HepG2 (cell line): ENCODE data around the gene EDC3. TPM values are rescaled to one million over a fixed set of nuclear protein-coding genes. Genes with fewer than 3 reads are reported as not detected.

ENCODE experiments used
- ATAC-seq: fragments of 200-7000 bp; cut with Tn5 transposase; 3 replicates; pipeline ENCODE4 v1.9.1; 2020; ENCODE audit warnings: mild to moderate bottlenecking, moderate library complexity
- BruUV-seq: library from RNA; stranded (reverse); fragments of 400-500 nt; replicated peaks from 2 replicates; lab custom pipeline; 2021; lab: Mats Ljungman, UMichigan
- CTCF ChIA-PET: fragments of 300-600 bp; formaldehyde crosslinking; extraction: SDS; loops from one replicate; lab custom pipeline; 2021; ENCODE audit warnings: low total read pairs, inconsistent platforms, low intra/inter-chr PET ratio; lab: Yijun Ruan, JAX
- POLR2A ChIA-PET: fragments of 350-600 bp; sonication (Branson Sonifier 250); formaldehyde crosslinking; loops from one replicate; lab custom pipeline; 2020; ENCODE audit warnings: antibody characterized with exemption, inconsistent platforms; lab: Yijun Ruan, JAX
- DNase-seq: peaks from one replicate; pipeline ENCODE4 v3.0.0-alpha.2; 2015; ENCODE audit warnings: low spot score
- FAIRE-seq: peaks from 3 replicates; lab custom pipeline; 2011; peaks lifted over from hg19 to GRCh38; lab: Jason Lieb, UNC
- H2AFZ ChIP-seq: one replicate; pipeline ENCODE4 v1.6.1; 2011; ENCODE audit warnings: low read length, inconsistent platforms
- H3K27ac ChIP-seq: fragments of 300-600 bp; 3 replicates; pipeline ENCODE4 v1.8.0; 2011; ENCODE audit warnings: mixed run types, mild to moderate bottlenecking, mixed read lengths, low read length, inconsistent platforms; ENCODE audit not compliant: insufficient read depth; ENCODE audit errors: extremely low read length
- H3K27me3 ChIP-seq, 2 experiments: fragments of 200-600 bp in 1 of 2; 2 replicates in 1 of 2; 3 replicates in 1 of 2; pipeline versions ENCODE4 v1.6.0 to v1.8.0; 2011; ENCODE audit warnings: low read length in 2 of 2, mild to moderate bottlenecking in 2 of 2, moderate library complexity in 2 of 2, inconsistent platforms in 1 of 2; ENCODE audit not compliant: insufficient read depth in 2 of 2, control insufficient read depth in 1 of 2
- H3K36me3 ChIP-seq, 2 experiments: fragments of 200-600 bp in 1 of 2; replicated peaks in 1 of 2; 2 replicates in 1 of 2; 3 replicates in 1 of 2; pipeline versions ENCODE4 v1.5.1 to v1.8.0; 2011; ENCODE audit warnings: low read length in 2 of 2, inconsistent platforms in 1 of 2; ENCODE audit not compliant: insufficient read depth in 2 of 2, control insufficient read depth in 1 of 2
- H3K4me1 ChIP-seq: 2 replicates; pipeline ENCODE4 v1.5.1; 2012; ENCODE audit warnings: low read length, inconsistent platforms; ENCODE audit not compliant: insufficient read depth
- H3K4me2 ChIP-seq: 2 replicates; pipeline ENCODE4 v1.6.0; 2011; ENCODE audit warnings: low read depth, low read length, inconsistent platforms
- H3K4me3 ChIP-seq, 3 experiments: fragments of 200-600 bp in 1 of 3; sonication (generic), shearing (Covaris generic) in 1 of 3; replicated peaks in 1 of 3; 2 replicates each; pipeline ENCODE4 v1.5.1; 2011 to 2016; ENCODE audit warnings: low read length in 3 of 3, inconsistent platforms in 2 of 3, low read depth in 2 of 3, mild to moderate bottlenecking in 2 of 3, control low read depth in 1 of 3, mixed read lengths in 1 of 3; ENCODE audit not compliant: insufficient read depth in 1 of 3
- H3K79me2 ChIP-seq: one replicate; pipeline ENCODE4 v1.6.1; 2011; ENCODE audit warnings: low read length, inconsistent platforms; ENCODE audit not compliant: insufficient read depth
- H3K9ac ChIP-seq: 2 replicates; pipeline ENCODE4 v1.6.0; 2011; ENCODE audit warnings: mild to moderate bottlenecking, low read depth, low read length, inconsistent platforms; ENCODE audit not compliant: insufficient read depth
- H3K9me3 ChIP-seq: 2 replicates; pipeline ENCODE4 v1.5.1; 2012; ENCODE audit warnings: mild to moderate bottlenecking, low read length
- H4K20me1 ChIP-seq: 2 replicates; pipeline ENCODE4 v1.6.0; 2011; ENCODE audit warnings: inconsistent platforms, mild to moderate bottlenecking, low read length, moderate library complexity; ENCODE audit not compliant: insufficient read depth
- AGO2 ChIP-seq: fragments of 200-400 bp; formaldehyde crosslinking; optimal IDR thresholded peaks from 2 replicates; pipeline ENCODE3; 2017; ENCODE audit warnings: mild to moderate bottlenecking, low read depth, low read length, moderate library complexity
- GLI4 ChIP-seq: sonication (generic); formaldehyde crosslinking; IDR thresholded peaks from 2 replicates; pipeline ENCODE4 v1.5.1; 2020; ENCODE audit warnings: missing genetic modification reagents, mild to moderate bottlenecking, moderate library complexity, borderline replicate concordance
- KMT2B ChIP-seq: IDR thresholded peaks from 2 replicates; pipeline ENCODE4 v1.6.1; 2016; ENCODE audit warnings: missing genetic modification reagents, missing compliant biosample characterization
- MXD4 ChIP-seq: IDR thresholded peaks from 2 replicates; pipeline ENCODE4 v1.6.1; 2016; ENCODE audit warnings: mild to moderate bottlenecking, missing biosample characterization, missing genetic modification reagents
- REL ChIP-seq: sonication (generic); formaldehyde crosslinking; conservative IDR thresholded peaks from 2 replicates; pipeline ENCODE4 v1.8.0; 2022; ENCODE audit warnings: mild to moderate bottlenecking, missing genetic modification reagents, moderate library complexity
- SAFB2 ChIP-seq: sonication (generic); formaldehyde crosslinking; IDR thresholded peaks from 2 replicates; pipeline ENCODE4 v1.5.1; 2020; ENCODE audit warnings: missing genetic modification reagents, low read depth, mild to moderate bottlenecking, borderline replicate concordance
- ZBTB3 ChIP-seq: sonication (generic); formaldehyde crosslinking; IDR thresholded peaks from 2 replicates; pipeline ENCODE4 v1.4.0; 2020; ENCODE audit warnings: low read depth, mild to moderate bottlenecking, moderate library complexity, missing genetic modification reagents, borderline replicate concordance
- ZFP1 ChIP-seq: IDR thresholded peaks from 2 replicates; pipeline ENCODE4 v1.6.1; 2016
- ZFX ChIP-seq: sonication (generic); formaldehyde crosslinking; IDR thresholded peaks from 2 replicates; pipeline ENCODE4 v1.4.0; 2020; ENCODE audit warnings: mild to moderate bottlenecking, low read depth, missing genetic modification reagents, moderate library complexity
- ZMYM2 ChIP-seq: sonication (generic); formaldehyde crosslinking; IDR thresholded peaks from 2 replicates; pipeline ENCODE4 v1.8.0; 2022; ENCODE audit warnings: mild to moderate bottlenecking, missing genetic modification reagents
- ZNF180 ChIP-seq: sonication (generic); formaldehyde crosslinking; IDR thresholded peaks from 2 replicates; pipeline ENCODE4 v1.4.0; 2020; ENCODE audit warnings: low read depth, missing genetic modification reagents, borderline replicate concordance
- ZNF232 ChIP-seq: sonication (generic); formaldehyde crosslinking; IDR thresholded peaks from 2 replicates; pipeline ENCODE4 v1.4.0; 2020; ENCODE audit warnings: missing genetic modification reagents, borderline replicate concordance
- ZNF24 ChIP-seq: fragments of 450-650 bp; IDR thresholded peaks from 2 replicates; pipeline ENCODE4 v1.6.1; 2017; ENCODE audit warnings: antibody characterized with exemption, mild to moderate bottlenecking
- ZNF30 ChIP-seq: sonication (generic); formaldehyde crosslinking; IDR thresholded peaks from 2 replicates; pipeline ENCODE4 v1.5.0; 2020; ENCODE audit warnings: mild to moderate bottlenecking, missing genetic modification reagents
- ZNF496 ChIP-seq: sonication (generic); formaldehyde crosslinking; IDR thresholded peaks from 2 replicates; pipeline ENCODE4 v1.8.1; 2023; ENCODE audit warnings: mild to moderate bottlenecking, moderate library complexity, missing genetic modification reagents; ENCODE audit not compliant: insufficient replicate concordance
- ZSCAN22 ChIP-seq: sonication (generic); formaldehyde crosslinking; IDR thresholded peaks from 2 replicates; pipeline ENCODE4 v1.4.0; 2020; ENCODE audit warnings: mild to moderate bottlenecking, missing genetic modification reagents
- WGBS: methylation state at CpG from one replicate; pipeline ENCODE4 v1.1.6; 2017; ENCODE audit warnings: low lambda C conversion rate; 5-methylcytosine and 5-hydroxymethylcytosine counted together
- in situ Hi-C: cut with HindIII; loops from 2 replicates; pipeline ENCODE4 v1.10.0; 2017; ENCODE audit warnings: low pct_unique_long_range_greater_than_20kb; ENCODE audit not compliant: extremely low pct_ligation_motif_present
- intact Hi-C: fragments of 100-400 bp; cut with micrococcal nuclease; formaldehyde crosslinking; loops from one replicate; pipeline ENCODE4 v1.10.0; 2022; ENCODE audit not compliant: unreplicated experiment
- polyA plus RNA-seq, 8 experiments: library from polyadenylated mRNA; depleted of rRNA in 3 of 8; stranded (reverse) in 7 of 8; unstranded in 1 of 8; fragments of >200 nt; fragmentation: Illumina TruSeq in 4 of 8; extraction: Trizol in 4 of 8; gene quantifications; 2 replicates each; pipeline versions ENCODE4 v1.2.1 to v1.2.3, GENCODE V29; 2011 to 2016; ENCODE audit warnings: low read depth in 4 of 8, missing spikeins in 1 of 8, mixed read lengths in 1 of 8; ENCODE audit not compliant: insufficient read depth in 1 of 8
- total RNA-seq, 5 experiments: library from RNA; depleted of rRNA; stranded (reverse); fragments of >200 nt; fragmentation: Illumina TruSeq; extraction: Trizol; gene quantifications; 2 replicates each; pipeline ENCODE4 v1.2.3, GENCODE V29; 2016; ENCODE audit warnings: low read depth in 1 of 5
- TF ChIP-seq, protein P1 (sequence below): IDR thresholded peaks from 2 replicates; pipeline ENCODE4 v1.6.1; 2018; ENCODE audit warnings: missing genetic modification reagents, mild to moderate bottlenecking, missing compliant biosample characterization
- TF ChIP-seq, protein P2 (sequence below): sonication (generic); formaldehyde crosslinking; IDR thresholded peaks from 2 replicates; pipeline ENCODE4 v1.4.0; 2020; ENCODE audit warnings: missing genetic modification reagents
- TF ChIP-seq, protein P3 (sequence below): sonication (generic); formaldehyde crosslinking; IDR thresholded peaks from 2 replicates; pipeline ENCODE4 v1.4.0; 2020; ENCODE audit warnings: missing genetic modification reagents

Gene EDC3
- total and polyA plus RNA-seq, 2 of the 13 experiments (the other 11 are each of a cell fraction or from before 2014, with no cell fraction given) = 17.4 to 32.0 TPM

DNA sequence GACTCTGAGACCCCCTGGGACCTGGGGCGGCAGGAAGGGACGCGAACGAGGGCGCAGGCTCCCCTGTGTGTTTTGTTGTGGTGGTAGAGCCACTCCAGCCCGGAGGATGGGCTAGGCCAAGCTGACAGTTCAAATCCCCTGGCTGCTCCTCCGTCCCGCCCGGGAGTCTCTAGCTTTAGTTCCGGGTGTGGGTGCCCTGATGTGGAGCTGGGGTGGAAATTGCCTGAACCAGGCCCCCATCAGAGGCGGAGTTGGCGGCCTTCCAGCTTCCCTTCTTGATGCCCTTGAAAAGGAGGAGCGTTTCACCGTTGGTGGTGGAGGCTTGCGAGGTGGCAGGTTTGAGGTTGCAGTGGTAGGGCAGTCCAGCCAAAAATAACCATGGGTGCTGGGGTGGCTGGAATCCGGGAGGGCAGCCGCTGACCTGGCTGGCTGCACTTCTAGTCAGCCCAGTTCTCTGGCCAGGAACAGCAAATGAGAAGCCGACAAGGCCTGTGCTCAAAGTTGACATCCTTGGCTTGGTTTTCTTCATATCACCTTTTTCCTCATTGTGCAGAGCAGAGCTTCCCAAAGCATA lies 79.4 kb downstream of the EDC3 start:
- peaks cover 7 to 23% of the 10 kb centered on the region in 2 experiments for H3K36me3 ChIP-seq
- H2AFZ ChIP-seq = no peak overlapping the region
- H3K79me2 ChIP-seq = peaks cover 50% of the 10 kb centered on the region
- TF ChIP-seq ZNF232 (CRISPR knock-in tag) (peak; percentile 5; the same call in 1 of the 2 replicates), ZNF30 (no peak), ZFX (CRISPR knock-in tag) (no peak), ZNF496 (no peak), ZSCAN22 (no peak), ZNF180 (CRISPR knock-in tag) (0 out of 2 replicates have a peak, but pooled peaks have one; percentile 30), ZBTB3 (no peak), AGO2 (peak; percentile 21), MXD4 (CRISPR knock-in tag) (no peak), KMT2B (CRISPR knock-in tag) (0 out of 2 replicates have a peak, but pooled peaks have one; percentile 2), SAFB2 (CRISPR knock-in tag) (no peak), GLI4 (CRISPR knock-in tag) (no peak), ZMYM2 (no peak), REL (CRISPR knock-in tag) (no peak), ZFP1 (no peak), ZNF24 (no peak)
- TF ChIP-seq, protein P1, sequence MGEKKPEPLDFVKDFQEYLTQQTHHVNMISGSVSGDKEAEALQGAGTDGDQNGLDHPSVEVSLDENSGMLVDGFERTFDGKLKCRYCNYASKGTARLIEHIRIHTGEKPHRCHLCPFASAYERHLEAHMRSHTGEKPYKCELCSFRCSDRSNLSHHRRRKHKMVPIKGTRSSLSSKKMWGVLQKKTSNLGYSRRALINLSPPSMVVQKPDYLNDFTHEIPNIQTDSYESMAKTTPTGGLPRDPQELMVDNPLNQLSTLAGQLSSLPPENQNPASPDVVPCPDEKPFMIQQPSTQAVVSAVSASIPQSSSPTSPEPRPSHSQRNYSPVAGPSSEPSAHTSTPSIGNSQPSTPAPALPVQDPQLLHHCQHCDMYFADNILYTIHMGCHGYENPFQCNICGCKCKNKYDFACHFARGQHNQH (CRISPR knock-in tag) = 0 out of 2 replicates have a peak, but pooled peaks have one; percentile 10
- TF ChIP-seq, protein P2, sequence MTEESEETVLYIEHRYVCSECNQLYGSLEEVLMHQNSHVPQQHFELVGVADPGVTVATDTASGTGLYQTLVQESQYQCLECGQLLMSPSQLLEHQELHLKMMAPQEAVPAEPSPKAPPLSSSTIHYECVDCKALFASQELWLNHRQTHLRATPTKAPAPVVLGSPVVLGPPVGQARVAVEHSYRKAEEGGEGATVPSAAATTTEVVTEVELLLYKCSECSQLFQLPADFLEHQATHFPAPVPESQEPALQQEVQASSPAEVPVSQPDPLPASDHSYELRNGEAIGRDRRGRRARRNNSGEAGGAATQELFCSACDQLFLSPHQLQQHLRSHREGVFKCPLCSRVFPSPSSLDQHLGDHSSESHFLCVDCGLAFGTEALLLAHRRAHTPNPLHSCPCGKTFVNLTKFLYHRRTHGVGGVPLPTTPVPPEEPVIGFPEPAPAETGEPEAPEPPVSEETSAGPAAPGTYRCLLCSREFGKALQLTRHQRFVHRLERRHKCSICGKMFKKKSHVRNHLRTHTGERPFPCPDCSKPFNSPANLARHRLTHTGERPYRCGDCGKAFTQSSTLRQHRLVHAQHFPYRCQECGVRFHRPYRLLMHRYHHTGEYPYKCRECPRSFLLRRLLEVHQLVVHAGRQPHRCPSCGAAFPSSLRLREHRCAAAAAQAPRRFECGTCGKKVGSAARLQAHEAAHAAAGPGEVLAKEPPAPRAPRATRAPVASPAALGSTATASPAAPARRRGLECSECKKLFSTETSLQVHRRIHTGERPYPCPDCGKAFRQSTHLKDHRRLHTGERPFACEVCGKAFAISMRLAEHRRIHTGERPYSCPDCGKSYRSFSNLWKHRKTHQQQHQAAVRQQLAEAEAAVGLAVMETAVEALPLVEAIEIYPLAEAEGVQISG (CRISPR knock-in tag) = no peak
- TF ChIP-seq, protein P3, sequence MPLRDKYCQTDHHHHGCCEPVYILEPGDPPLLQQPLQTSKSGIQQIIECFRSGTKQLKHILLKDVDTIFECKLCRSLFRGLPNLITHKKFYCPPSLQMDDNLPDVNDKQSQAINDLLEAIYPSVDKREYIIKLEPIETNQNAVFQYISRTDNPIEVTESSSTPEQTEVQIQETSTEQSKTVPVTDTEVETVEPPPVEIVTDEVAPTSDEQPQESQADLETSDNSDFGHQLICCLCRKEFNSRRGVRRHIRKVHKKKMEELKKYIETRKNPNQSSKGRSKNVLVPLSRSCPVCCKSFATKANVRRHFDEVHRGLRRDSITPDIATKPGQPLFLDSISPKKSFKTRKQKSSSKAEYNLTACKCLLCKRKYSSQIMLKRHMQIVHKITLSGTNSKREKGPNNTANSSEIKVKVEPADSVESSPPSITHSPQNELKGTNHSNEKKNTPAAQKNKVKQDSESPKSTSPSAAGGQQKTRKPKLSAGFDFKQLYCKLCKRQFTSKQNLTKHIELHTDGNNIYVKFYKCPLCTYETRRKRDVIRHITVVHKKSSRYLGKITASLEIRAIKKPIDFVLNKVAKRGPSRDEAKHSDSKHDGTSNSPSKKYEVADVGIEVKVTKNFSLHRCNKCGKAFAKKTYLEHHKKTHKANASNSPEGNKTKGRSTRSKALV (CRISPR knock-in tag) = peak; percentile 60

More for the DNA sequence above, 79.4 kb downstream of the EDC3 start:
- intact Hi-C loops = loop anchor here (5.0 kb wide), 2 partner anchors 174 to 244 kb away; no protein-coding TSS in a partner anchor
- no peaks in the 10 kb centered on the region for H3K9me3 ChIP-seq
- WGBS = 0% methylated on average over 17 of the region's 18 CpGs
- ATAC-seq = peak; percentile 2; the same call in 2 of the 3 replicates
- H3K27me3 ChIP-seq = peaks cover 0 to 15% of the 10 kb centered on the region in 2 experiments; a peak in 2 of 5 replicates
- FAIRE-seq = peak; percentile 4
- H3K9ac ChIP-seq = peak overlapping the region; percentile 99
- in situ Hi-C loops = no loop called here
- POLR2A ChIA-PET = interaction anchor here (0.5 to 6.9 kb wide), 8 partner anchors 15 to 407 kb away, joined by 3 to 52 read pairs (median 4); partner anchors contain the start of genes ARID3B and PPCDC
- H3K4me1 ChIP-seq = peaks cover 39% of the 10 kb centered on the region
- peak; percentile 54 for DNase-seq
- H3K4me2 ChIP-seq = peak overlapping the region; percentile 85
- CTCF ChIA-PET = interaction anchor here (1.1 kb wide), 1 partner anchor 243 kb away, joined by 3 read pairs; no protein-coding TSS in a partner anchor
- no TSS peak for BruUV-seq
- H4K20me1 ChIP-seq = peaks cover 51% of the 10 kb centered on the region
- peak overlapping the region; percentile 93 for H3K27ac ChIP-seq
- peak overlapping the region; percentile 90 to 100 (median 94) for H3K4me3 ChIP-seq
